ENCODE data around the gene SNX15.
A peak's percentile ranks its signal among the peaks of the same experiment; 100 is the strongest.
"Not testable (repeated sequence)": the region's sequence is repeated elsewhere in the genome, so short reads cannot be mapped to it uniquely, and the experiment has no call there.

SNX15 gene

GRCh38 chr11:65017937-65018336 is 9.3 kb upstream of the SNX15 start:
- no peak for DNase-seq

- DNase-seq: no peak
Observed at GRCh38 chr11:65019824-65020223, 7.4 kb upstream of the SNX15 start.

- no peak for DNase-seq
Observed at GRCh38 chr11:65021003-65021402, 6.2 kb upstream of the SNX15 start.

- no peak for DNase-seq
Observed at GRCh38 chr11:65021509-65021908, 5.7 kb upstream of the SNX15 start.

GRCh38 chr11:65023502-65023901 is 3.7 kb upstream of the SNX15 start:
- not testable (repeated sequence) for DNase-seq

- no peak for DNase-seq
Observed at GRCh38 chr11:65026810-65027209, 429 bp upstream of the SNX15 start.

GRCh38 chr11:65032216-65032615 is 5.0 kb downstream of the SNX15 start:
- no peak for DNase-seq

GRCh38 chr11:65034423-65034822 is 7.2 kb downstream of the SNX15 start:
- DNase-seq: no peak

GRCh38 chr11:65035579-65035978 is 8.3 kb downstream of the SNX15 start:
- DNase-seq: no peak

GRCh38 chr11:65036931-65037330 is 9.7 kb downstream of the SNX15 start:
- DNase-seq: no peak

GRCh38 chr11:65040520-65040846 is 13.2 kb downstream of the SNX15 start:
- no peak for DNase-seq

- DNase-seq: peak; percentile 96
Observed at GRCh38 chr11:65040847-65041622, 13.8 kb downstream of the SNX15 start, which contains the start of gene SAC3D1. Gene SAC3D1, plus strand, starts transcription at chr11:65041210. Its CDS starts 83 bp downstream, at chr11:65041293.

GRCh38 chr11:65042891-65043290 is 15.7 kb downstream of the SNX15 start:
- no peak for DNase-seq

GRCh38 chr11:65043881-65044501 is 16.8 kb downstream of the SNX15 start:
- no peak for DNase-seq

GRCh38 chr11:65045061-65045460 is 17.8 kb downstream of the SNX15 start:
- DNase-seq: no peak

- no peak for DNase-seq
Observed at GRCh38 chr11:65045728-65046127, 18.5 kb downstream of the SNX15 start.

- no peak for DNase-seq
Observed at GRCh38 chr11:65047581-65048422, 20.6 kb downstream of the SNX15 start.

- DNase-seq: peak; percentile 24
Observed at GRCh38 chr11:65051398-65051858, 24.2 kb downstream of the SNX15 start.

GRCh38 chr11:65053827-65054508 is 26.7 kb downstream of the SNX15 start:
- no peak for DNase-seq

- DNase-seq: no peak
Observed at GRCh38 chr11:65055538-65055937, 28.3 kb downstream of the SNX15 start.

- DNase-seq: no peak
Observed at GRCh38 chr11:65056999-65057398, 29.8 kb downstream of the SNX15 start.

GRCh38 chr11:65057526-65057925 is 30.3 kb downstream of the SNX15 start:
- no peak for DNase-seq

GRCh38 chr11:65058012-65058411 is 30.8 kb downstream of the SNX15 start:
- DNase-seq: no peak

Measured in activated CD4-positive, alpha-beta T cell treated with anti-CD3 and anti-CD28 coated beads, Interleukin-2, amount 50 U/mL, for 16 hours (primary cell).